Vagina (tissue), 2 donors: Measurements from ENCODE around the gene NIT2.

ENCODE experiments used
- CTCF ChIP-seq, 3 experiments: fragments of 450-650 bp in 2 of 3; fragments of 200-600 bp in 1 of 3; sonication (generic) in 1 of 3; IDR thresholded peaks; one replicate each; pipeline ENCODE4 v1.5.1; 2017 to 2019; ENCODE audit warnings: antibody characterized with exemption in 3 of 3, mild to moderate bottlenecking in 2 of 3, moderate library complexity in 2 of 3
- POLR2A ChIP-seq, 2 donors: fragments of 450-650 bp; IDR thresholded peaks; one replicate each; pipeline ENCODE4 v1.6.1; 2017; ENCODE audit warnings: antibody characterized with exemption in 2 of 2, mild to moderate bottlenecking in 2 of 2, moderate library complexity in 2 of 2
- POLR2AphosphoS5 ChIP-seq, 2 donors: sonication (generic); formaldehyde crosslinking; IDR thresholded peaks; one replicate each; pipeline ENCODE4 v1.9.0; 2017; ENCODE audit warnings: antibody characterized with exemption in 2 of 2, mild to moderate bottlenecking in 2 of 2, low read depth in 1 of 2; ENCODE audit not compliant: insufficient read depth in 1 of 2

- TF ChIP-seq POLR2AphosphoS5 (IDR thresholded peaks at IDR 0.05; ENCODE audit: insufficient read depth in 1 of 2, low read depth in 1 of 2) (no peak), POLR2A (IDR thresholded peaks at IDR 0.05) (no peak), CTCF (IDR thresholded peaks at IDR 0.05) (no peak)
These were observed 61.3 kb downstream of the NIT2 start for GRCh38 chr3:100395679-100396431.
